ENCODE results near the gene METTL8.

GRCh38 chr2:171309455-171310286 lies 124.1 kb downstream of the METTL8 start:
- no peak for TF ChIP-seq EZH2 (IDR thresholded peaks at IDR 0.05; ENCODE audit: borderline replicate concordance, low read depth, low read length, severe bottlenecking)
- TF ChIP-seq, protein P1, sequence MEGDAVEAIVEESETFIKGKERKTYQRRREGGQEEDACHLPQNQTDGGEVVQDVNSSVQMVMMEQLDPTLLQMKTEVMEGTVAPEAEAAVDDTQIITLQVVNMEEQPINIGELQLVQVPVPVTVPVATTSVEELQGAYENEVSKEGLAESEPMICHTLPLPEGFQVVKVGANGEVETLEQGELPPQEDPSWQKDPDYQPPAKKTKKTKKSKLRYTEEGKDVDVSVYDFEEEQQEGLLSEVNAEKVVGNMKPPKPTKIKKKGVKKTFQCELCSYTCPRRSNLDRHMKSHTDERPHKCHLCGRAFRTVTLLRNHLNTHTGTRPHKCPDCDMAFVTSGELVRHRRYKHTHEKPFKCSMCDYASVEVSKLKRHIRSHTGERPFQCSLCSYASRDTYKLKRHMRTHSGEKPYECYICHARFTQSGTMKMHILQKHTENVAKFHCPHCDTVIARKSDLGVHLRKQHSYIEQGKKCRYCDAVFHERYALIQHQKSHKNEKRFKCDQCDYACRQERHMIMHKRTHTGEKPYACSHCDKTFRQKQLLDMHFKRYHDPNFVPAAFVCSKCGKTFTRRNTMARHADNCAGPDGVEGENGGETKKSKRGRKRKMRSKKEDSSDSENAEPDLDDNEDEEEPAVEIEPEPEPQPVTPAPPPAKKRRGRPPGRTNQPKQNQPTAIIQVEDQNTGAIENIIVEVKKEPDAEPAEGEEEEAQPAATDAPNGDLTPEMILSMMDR (IDR thresholded peaks at IDR 0.05; ENCODE audit: borderline replicate concordance, extremely low read depth, low read length, poor library complexity, severe bottlenecking): no peak

Data from DND-41 (cell line).